NK-92 (cell line): ENCODE results near the gene FUNDC2.

Source experiments
- DNase-seq: peaks from one replicate; lab custom pipeline; 2025; ENCODE audit not compliant: unreplicated experiment; lab: John Stamatoyannopoulos, UW

Gene FUNDC2

GRCh38 chrX:155069414-155069813 lies 42.8 kb downstream of the FUNDC2 start:
- no peak for DNase-seq

- DNase-seq: no peak
These were observed 43.4 kb downstream of the FUNDC2 start for GRCh38 chrX:155070038-155070437.

GRCh38 chrX:155070663-155070974 lies 44.0 kb downstream of the FUNDC2 start:
- no peak for DNase-seq

- no peak for DNase-seq
These were observed 44.5 kb downstream of the FUNDC2 start, which contains the start of the genes BRCC3, CMC4 and MTCP1 for GRCh38 chrX:155070975-155071693. BRCC3 (plus strand) TSS chrX:155071508; CDS start chrX:155071528, 20 bp downstream. CMC4 (minus strand) TSS chrX:155071136; CDS start chrX:155064023, 7,113 bp downstream. MTCP1 (minus strand) TSS chrX:155071136; CDS start chrX:155066010, 5,126 bp downstream.

- DNase-seq: no peak
These were observed 45.1 kb downstream of the FUNDC2 start for GRCh38 chrX:155071694-155072280.

- no peak for DNase-seq
These were observed 59.7 kb downstream of the FUNDC2 start for GRCh38 chrX:155086202-155086840.

- no peak for DNase-seq
These were observed 60.5 kb downstream of the FUNDC2 start for GRCh38 chrX:155086961-155087735.

GRCh38 chrX:155094468-155095061 lies 67.9 kb downstream of the FUNDC2 start:
- DNase-seq: no peak

- no peak for DNase-seq
These were observed 79.3 kb downstream of the FUNDC2 start for GRCh38 chrX:155105919-155106318.

GRCh38 chrX:155108427-155108826 lies 81.8 kb downstream of the FUNDC2 start:
- DNase-seq: no peak
